Fibroblast of skin of back (primary cell): ENCODE data around the gene PTPRD.
"Not testable (repeated sequence)": the region's sequence is repeated elsewhere in the genome, so short reads cannot be mapped to it uniquely, and the experiment has no call there.

Source experiments
- DNase-seq: peaks from one replicate; pipeline ENCODE4 v3.0.0-alpha.2; 2013

PTPRD gene

GRCh38 chr9:9950813-9951212 lies 662.0 kb downstream of the PTPRD start:
- peak; percentile 64 for DNase-seq

DNA sequence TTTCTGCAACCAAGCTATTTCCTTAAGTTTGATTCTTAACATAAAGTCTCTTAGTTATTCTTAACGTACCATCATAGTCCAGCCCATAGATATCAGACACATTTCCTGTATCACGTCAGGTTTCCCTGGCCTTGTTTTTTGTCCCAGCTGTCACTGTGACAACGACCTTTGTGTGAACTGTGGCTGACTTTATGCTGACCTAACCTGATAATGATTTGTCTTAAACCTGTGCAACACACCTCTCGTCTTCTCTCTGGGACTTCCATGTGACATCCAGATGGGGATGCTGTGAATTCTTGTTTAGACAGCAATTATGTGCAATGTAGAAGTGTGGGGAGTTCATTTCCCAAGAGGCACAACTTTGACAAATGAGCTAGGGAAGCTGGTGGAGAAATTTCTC lies 662.8 kb downstream of the PTPRD start:
- DNase-seq: no peak

GRCh38 chr9:9949368-9949767 lies 663.4 kb downstream of the PTPRD start:
- DNase-seq: no peak

DNA sequence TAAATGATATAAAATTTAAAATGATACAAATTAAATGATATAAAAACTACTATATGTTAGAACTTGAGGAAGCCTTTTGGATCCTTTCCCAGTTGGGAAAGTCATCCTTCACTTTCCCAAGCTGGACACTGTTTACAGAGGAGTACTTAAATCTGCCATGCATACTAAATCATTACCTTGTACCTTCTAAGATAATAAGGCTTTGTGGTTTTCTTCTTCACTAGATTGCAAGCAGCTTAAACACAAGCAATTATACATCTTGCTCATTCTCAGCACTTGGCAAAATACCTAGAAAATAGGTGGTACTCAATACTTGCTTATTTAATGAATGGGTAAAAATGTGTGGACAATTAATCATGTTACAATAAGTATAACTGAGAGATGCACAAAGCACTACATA lies 666.8 kb downstream of the PTPRD start:
- no peak for DNase-seq

GRCh38 chr9:9942764-9943424 lies 669.9 kb downstream of the PTPRD start:
- DNase-seq: peak; percentile 57

DNA sequence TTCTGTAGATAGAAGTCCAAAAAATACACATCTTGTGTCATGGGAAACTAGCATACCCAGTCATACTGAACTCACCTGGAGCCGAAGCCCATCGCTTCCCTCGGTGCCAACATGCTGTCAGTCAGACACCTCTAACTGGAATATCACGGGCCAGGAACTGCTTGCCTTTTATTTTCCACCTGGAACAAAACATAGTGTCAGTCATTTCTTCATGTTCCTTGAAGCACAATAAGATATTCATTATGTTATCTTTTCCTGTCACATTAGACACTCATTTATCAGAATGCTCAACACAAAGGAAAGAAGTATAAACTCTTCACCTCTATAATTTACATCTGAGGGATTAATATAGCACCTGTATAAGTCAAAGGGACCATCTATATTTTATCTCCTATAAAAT lies 674.4 kb downstream of the PTPRD start:
- DNase-seq: no peak

DNA sequence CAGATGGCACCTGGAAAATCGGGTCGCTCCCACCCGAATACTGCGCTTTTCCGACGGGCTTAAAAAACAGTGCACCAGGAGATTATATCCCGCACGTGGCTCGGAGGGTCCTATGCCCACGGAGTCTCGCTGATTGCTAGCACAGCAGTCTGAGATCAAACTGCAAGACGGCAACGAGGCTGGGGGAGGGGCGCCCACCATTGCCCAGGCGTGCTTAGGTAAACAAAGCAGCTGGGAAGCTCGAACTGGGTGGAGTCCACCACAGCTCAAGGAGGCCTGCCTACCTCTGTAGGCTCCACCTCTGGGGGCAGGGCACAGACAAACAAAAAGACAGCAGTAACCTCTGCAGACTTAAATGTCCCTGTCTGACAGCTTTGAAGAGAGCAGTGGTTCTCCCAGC lies 681.3 kb downstream of the PTPRD start:
- not testable (repeated sequence) for DNase-seq

- DNase-seq: no peak
Measured at GRCh38 chr9:9924376-9924775, 688.4 kb downstream of the PTPRD start.

- no peak for DNase-seq
Measured at GRCh38 chr9:9921805-9922204, 691.0 kb downstream of the PTPRD start.

DNA sequence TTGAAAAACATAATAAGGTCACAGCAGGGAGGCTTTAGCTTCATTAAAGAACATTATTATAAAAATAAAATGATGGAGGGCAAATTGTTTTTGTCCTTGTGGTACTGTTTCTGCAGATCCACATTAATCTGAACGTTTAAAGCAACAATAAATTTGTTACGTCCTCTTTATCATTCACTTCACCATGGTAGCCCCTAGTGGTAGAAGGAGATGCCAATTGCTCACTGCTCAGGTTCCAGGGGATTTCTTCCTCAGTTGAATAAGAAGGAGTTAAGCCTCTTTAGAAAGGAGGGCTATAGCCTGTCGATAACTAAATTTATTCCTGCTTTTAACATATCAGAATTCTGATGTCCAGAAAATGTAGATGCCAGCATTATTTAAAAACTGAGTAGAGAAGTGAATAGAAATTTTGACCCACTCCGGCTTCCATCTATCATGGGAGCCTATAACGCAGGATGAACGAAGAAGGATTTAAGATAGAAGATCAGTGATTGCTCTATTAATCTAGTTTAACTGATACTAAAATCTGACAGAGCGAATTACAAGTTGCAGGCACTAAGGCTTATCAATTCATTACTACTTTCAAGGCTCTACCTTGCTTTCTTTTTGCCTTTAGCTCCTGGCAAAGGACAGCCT lies 692.3 kb downstream of the PTPRD start:
- DNase-seq: no peak

GRCh38 chr9:9919174-9919775 lies 693.5 kb downstream of the PTPRD start:
- no peak for DNase-seq

DNA sequence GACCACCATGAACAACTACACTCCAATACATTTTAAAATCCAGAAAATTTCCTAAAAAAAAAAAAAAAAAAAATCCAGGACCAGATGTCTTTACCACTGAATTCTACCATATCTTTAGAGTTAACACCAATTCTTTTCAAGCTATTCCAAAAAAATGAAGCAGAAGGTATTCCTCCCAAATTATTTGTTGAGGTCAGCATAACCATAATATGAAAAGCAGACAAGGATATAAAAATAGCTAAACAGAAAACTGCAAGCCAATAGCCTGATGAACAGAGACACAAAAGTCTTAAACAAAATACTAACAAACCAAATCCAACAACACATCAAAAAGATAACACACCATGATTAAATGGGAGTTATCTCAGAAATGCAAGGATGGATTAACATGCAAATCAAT lies 695.4 kb downstream of the PTPRD start:
- DNase-seq: no peak

DNA sequence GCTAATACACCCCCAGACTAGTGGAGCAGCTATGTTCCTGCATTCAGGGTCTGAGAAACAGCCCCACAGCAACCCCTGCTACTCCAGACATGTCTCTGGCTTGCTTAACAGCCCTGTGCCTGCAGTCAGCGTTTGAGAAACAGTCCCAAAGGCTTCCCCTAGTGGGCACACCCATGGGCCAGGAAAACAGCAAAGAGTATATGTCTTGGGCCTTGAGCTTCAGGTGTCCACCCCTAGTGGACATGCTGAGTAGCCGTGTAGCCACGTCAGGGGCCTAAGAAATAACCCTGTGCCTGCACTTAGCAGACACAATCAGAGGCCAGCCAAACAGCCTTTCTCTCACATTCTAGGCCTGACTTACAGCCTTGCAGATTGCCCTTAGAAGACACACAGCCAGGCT lies 698.6 kb downstream of the PTPRD start:
- no peak for DNase-seq

GRCh38 chr9:9913276-9913832 lies 699.4 kb downstream of the PTPRD start:
- DNase-seq: no peak

DNA sequence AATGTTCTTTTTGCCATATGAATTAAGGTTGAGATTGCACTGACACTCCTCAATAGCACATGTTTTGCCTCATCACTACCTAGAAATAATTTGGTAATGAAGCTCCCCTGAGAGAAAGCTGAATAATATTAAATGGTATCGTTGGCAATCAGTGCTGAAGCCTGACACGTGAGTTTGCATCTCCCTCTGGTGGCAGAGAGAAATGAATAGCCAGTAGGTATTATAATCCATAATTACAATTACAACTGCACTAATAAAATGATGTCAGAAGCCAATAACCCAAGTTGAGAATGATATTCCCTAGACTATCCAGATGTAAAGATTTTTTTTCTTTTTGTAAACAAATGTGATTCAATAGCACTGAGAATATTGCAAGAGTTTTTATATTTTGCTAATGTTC lies 700.3 kb downstream of the PTPRD start:
- no peak for DNase-seq

- no peak for DNase-seq
Measured at GRCh38 chr9:9905736-9906135, 707.1 kb downstream of the PTPRD start.

GRCh38 chr9:9904041-9904440 lies 708.8 kb downstream of the PTPRD start:
- no peak for DNase-seq

DNA sequence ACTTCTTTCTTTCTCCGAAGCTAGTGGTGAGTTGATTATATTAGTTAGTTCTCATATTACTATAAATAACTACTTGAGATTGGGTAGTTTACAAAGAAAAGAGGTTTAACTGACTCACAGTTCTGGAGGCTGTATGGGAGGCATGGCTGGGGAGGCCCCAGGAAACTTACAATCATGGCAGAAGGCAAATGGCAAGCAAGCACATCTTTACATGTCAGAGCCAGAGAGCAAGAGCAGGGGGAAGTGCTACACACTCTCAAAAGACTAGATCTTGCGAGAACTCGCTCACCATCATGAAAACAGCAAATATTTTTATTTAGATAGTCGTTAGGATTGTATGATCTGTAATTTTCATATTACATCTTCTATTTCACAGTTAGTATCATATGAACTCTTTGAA lies 711.2 kb downstream of the PTPRD start:
- no peak for DNase-seq

DNA sequence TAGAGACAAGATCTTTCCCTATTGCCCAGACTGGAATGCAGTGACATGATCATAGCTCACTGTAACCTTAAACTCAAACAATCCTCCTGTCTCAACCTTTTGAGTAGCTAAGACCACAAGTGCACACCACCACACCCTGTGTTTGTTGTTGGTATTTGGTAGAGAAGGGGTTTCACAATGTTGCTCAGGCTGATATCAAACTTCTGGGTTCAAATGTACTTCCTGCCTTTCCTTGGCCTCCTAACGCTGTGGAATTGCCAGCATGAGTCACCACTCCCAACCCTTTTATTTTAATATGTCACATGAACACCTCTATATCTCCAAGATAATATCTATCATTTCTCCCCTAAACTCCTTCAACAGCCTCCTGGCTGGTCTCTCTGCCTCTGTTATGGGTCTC lies 719.0 kb downstream of the PTPRD start:
- no peak for DNase-seq

DNA sequence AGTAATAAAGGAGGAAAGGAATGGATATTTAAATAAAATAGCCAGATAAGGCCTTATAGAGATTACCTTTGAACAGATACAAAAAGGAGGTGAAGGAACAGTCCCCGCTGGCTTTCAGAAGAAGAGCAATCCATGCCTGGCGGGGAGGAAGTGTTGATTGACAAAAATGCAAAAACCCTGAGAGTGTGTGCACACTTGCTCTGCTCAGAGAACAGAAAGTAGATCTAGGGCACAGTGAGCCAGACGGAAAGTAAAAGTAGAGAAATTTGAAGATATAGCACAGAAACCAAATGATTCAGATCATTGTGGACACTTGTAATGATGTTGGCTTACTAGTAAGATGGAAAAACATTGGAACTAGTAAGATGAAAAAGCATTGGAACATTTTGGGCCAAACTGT lies 720.6 kb downstream of the PTPRD start:
- DNase-seq: no peak

GRCh38 chr9:9881692-9882091 lies 731.1 kb downstream of the PTPRD start:
- DNase-seq: no peak

DNA sequence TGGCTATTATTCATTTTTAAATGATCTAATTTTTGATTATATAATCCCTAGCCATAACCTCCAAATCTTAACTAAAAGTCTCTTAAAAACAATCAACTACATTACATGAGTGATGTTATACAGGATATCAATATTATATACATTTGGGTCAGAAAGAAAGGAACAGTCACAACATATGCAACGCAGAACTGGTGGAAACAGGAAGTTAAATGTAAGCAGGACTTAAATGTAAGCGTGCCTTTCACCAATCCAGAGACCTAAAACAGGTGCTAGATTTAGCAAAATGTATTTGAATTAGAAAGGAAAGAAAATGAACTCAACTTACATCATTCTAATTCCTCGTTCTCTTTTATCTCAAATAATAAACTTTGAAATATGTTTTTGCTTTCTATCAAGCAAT lies 738.5 kb downstream of the PTPRD start:
- no peak for DNase-seq

GRCh38 chr9:9862235-9862810 lies 750.5 kb downstream of the PTPRD start:
- DNase-seq: no peak
